ENCODE results near the gene RPS2. TPM values are rescaled to one million over a fixed set of nuclear protein-coding genes. Genes with fewer than 3 reads are reported as not detected.
A peak's percentile ranks its signal among the peaks of the same experiment; 100 is the strongest.

Gene RPS2
- total RNA-seq, 2 experiments from 2014 or later = 3,604 to 3,755 TPM

GRCh38 chr16:1971796-1972489 lies 7.3 kb upstream of the RPS2 start, which contains the start of gene TBL3:
TBL3 (plus strand) TSS chr16:1972053; CDS start chr16:1972165, 112 bp downstream.
- no peaks in the 10 kb centered on the region for H3K9me3 ChIP-seq (ENCODE audit: control insufficient read depth in 1 of 2, insufficient read depth in 1 of 2, low read length in 2 of 2)
- ChIA-PET POLR2A (interaction anchor here (0.6 to 2.2 kb wide), 19 partner anchors 8 to 574 kb away, joined by 3 to 31 read pairs (median 4); partner anchors contain the start of genes FAHD1, GFER, HAGH and MAPK8IP3), CTCF (interaction anchor here (0.8 to 1.8 kb wide), 2 partner anchors 11 to 32 kb away, joined by 3 to 5 read pairs; no protein-coding TSS in a partner anchor)
- peak within 1 kb of the TSS; percentile 97 for H3K4me3 Mint-ChIP-seq
- no peaks in the 10 kb centered on the region for H3K27me3 ChIP-seq (ENCODE audit: control insufficient read depth in 1 of 2, insufficient read depth in 2 of 2, low read length in 2 of 2)
- H3K27ac ChIP-seq (ENCODE audit: low read depth in 1 of 2, low read length in 2 of 2) = peak within 1 kb of the TSS; percentile 87 to 92
- no peaks in the 10 kb centered on the region for H3K9me3 Mint-ChIP-seq
- intact Hi-C loops (cut with DNase I, micrococcal nuclease) = loop anchor here in 1 of 2 experiments (1.0 to 5.0 kb wide), 3 partner anchors 20 to 75 kb away; partner anchors contain the start of genes NTHL1, TSC2 and ZNF598
- TF ChIP-seq CTCF (IDR thresholded peaks at IDR 0.05) = no peak
- peaks cover 29% of the 10 kb centered on the region for H3K36me3 ChIP-seq (ENCODE audit: insufficient read depth, low read length)
- peaks cover 36% of the 10 kb centered on the region for H3K4me1 ChIP-seq (ENCODE audit: insufficient read depth, low read length)
- ATAC-seq (ENCODE audit: poor library complexity) = peak; percentile 97
- H3K4me3 ChIP-seq (ENCODE audit: low read length) = peak within 1 kb of the TSS; percentile 73
- DNase-seq = peak; percentile 92 to 98 (median 96)
- H3K4me1 Mint-ChIP-seq (ENCODE audit: low read depth) = peaks cover 20% of the 10 kb centered on the region
- peak within 1 kb of the TSS; percentile 97 for H3K27ac Mint-ChIP-seq
- H3K36me3 Mint-ChIP-seq (ENCODE audit: low read depth) = peaks cover 35% of the 10 kb centered on the region
- H3K27me3 Mint-ChIP-seq = no peaks in the 10 kb centered on the region

- CTCF ChIA-PET = no interaction called here
- peaks cover 43% of the 10 kb centered on the region for H3K4me1 Mint-ChIP-seq (ENCODE audit: low read depth)
- H3K36me3 ChIP-seq (ENCODE audit: insufficient read depth, low read length) = peaks cover 8% of the 10 kb centered on the region
- no peak for TF ChIP-seq CTCF (IDR thresholded peaks at IDR 0.05)
- no peaks in the 10 kb centered on the region for H3K9me3 Mint-ChIP-seq
- intact Hi-C loops (cut with DNase I, micrococcal nuclease) = loop anchor here in 1 of 2 experiments (10.0 kb wide), 1 partner anchor 1274 kb away; the partner anchor contains the start of gene WDR24
- H3K27me3 Mint-ChIP-seq = no peaks in the 10 kb centered on the region
- no peak overlapping the region for H3K27ac Mint-ChIP-seq
- no peak overlapping the region for H3K27ac ChIP-seq (ENCODE audit: low read depth in 1 of 2, low read length in 2 of 2)
- peaks cover 41% of the 10 kb centered on the region for H3K36me3 Mint-ChIP-seq (ENCODE audit: low read depth)
- no peak overlapping the region for H3K4me3 ChIP-seq (ENCODE audit: low read length)
- H3K4me1 ChIP-seq (ENCODE audit: insufficient read depth, low read length) = peaks cover 51% of the 10 kb centered on the region
- ATAC-seq (ENCODE audit: poor library complexity) = no peak
- no peaks in the 10 kb centered on the region for H3K27me3 ChIP-seq (ENCODE audit: control insufficient read depth in 1 of 2, insufficient read depth in 2 of 2, low read length in 2 of 2)
- no peaks in the 10 kb centered on the region for H3K9me3 ChIP-seq (ENCODE audit: control insufficient read depth in 1 of 2, insufficient read depth in 1 of 2, low read length in 2 of 2)
- DNase-seq = no peak
- peak overlapping the region; percentile 51 for H3K4me3 Mint-ChIP-seq
- POLR2A ChIA-PET = no interaction called here
Measured at GRCh38 chr16:1968146-1968953, 3.7 kb upstream of the RPS2 start.

GRCh38 chr16:1966460-1966859 lies 1.8 kb upstream of the RPS2 start, which contains the start of gene RNF151:
RNF151 (plus strand) TSS chr16:1966856; CDS start chr16:1966882, 26 bp downstream.
- TF ChIP-seq CTCF (IDR thresholded peaks at IDR 0.05) = no peak
- no peaks in the 10 kb centered on the region for H3K27me3 Mint-ChIP-seq
- H3K27ac Mint-ChIP-seq = peak within 1 kb of the TSS; percentile 98
- Histone ChIP-seq H3K36me3 (ENCODE audit: insufficient read depth, low read length) (peaks cover 26% of the 10 kb centered on the region), H3K9me3 (ENCODE audit: control insufficient read depth in 1 of 2, insufficient read depth in 1 of 2, low read length in 2 of 2) (no peaks in the 10 kb centered on the region), H3K4me1 (ENCODE audit: insufficient read depth, low read length) (peaks cover 54% of the 10 kb centered on the region), H3K4me3 (ENCODE audit: low read length) (peak within 1 kb of the TSS; percentile 91), H3K27me3 (ENCODE audit: control insufficient read depth in 1 of 2, insufficient read depth in 2 of 2, low read length in 2 of 2) (no peaks in the 10 kb centered on the region), H3K27ac (ENCODE audit: low read depth in 1 of 2, low read length in 2 of 2) (peak within 1 kb of the TSS; percentile 96 to 99)
- ChIA-PET POLR2A (interaction anchor here (2.1 to 3.5 kb wide), 4 partner anchors 17 to 139 kb away, joined by 17 to 62 read pairs (median 39); partner anchors contain the start of genes FAHD1, GFER, HAGH and MSRB1), CTCF (no interaction called here)
- peaks cover 41% of the 10 kb centered on the region for H3K4me1 Mint-ChIP-seq (ENCODE audit: low read depth)
- peaks cover 43% of the 10 kb centered on the region for H3K36me3 Mint-ChIP-seq (ENCODE audit: low read depth)
- ATAC-seq (ENCODE audit: poor library complexity) (no peak), DNase-seq (no peak)
- no peaks in the 10 kb centered on the region for H3K9me3 Mint-ChIP-seq
- intact Hi-C loops (cut with DNase I, micrococcal nuclease) = loop anchor here in 1 of 2 experiments (10.0 kb wide), 1 partner anchor 1272 kb away; the partner anchor contains the start of gene WDR24
- peak within 1 kb of the TSS; percentile 98 for H3K4me3 Mint-ChIP-seq
